SK-MEL-5 (cell line): Measurements from ENCODE around the gene XIRP2. TPM values are rescaled to one million over a fixed set of nuclear protein-coding genes. Genes with fewer than 3 reads are reported as not detected.
"Not testable (repeated sequence)": the region's sequence is repeated elsewhere in the genome, so short reads cannot be mapped to it uniquely, and the experiment has no call there.

ENCODE experiments used
- DNase-seq: peaks from one replicate; pipeline ENCODE4 v3.0.0-alpha.2; 2016; ENCODE audit warnings: low read depth, low spot score
- in situ Hi-C: cut with HindIII; loops from 2 replicates; pipeline ENCODE4 v1.10.0; 2016; ENCODE audit warnings: low sequenced_read_pairs, high pct_unique_total_duplicates, low pct_unique_long_range_greater_than_20kb
- total RNA-seq: library from RNA; depleted of rRNA; stranded (reverse); fragments of >200 nt; shearing (Covaris generic); gene quantifications from 2 replicates; pipeline ENCODE4 v1.2.3, GENCODE V29; 2014

The XIRP2 gene
- total RNA-seq, 1 experiment from 2014 or later, result not detected

- in situ Hi-C loops, result no loop called here
- DNase-seq, result no peak
Observed at GRCh38 chr2:167005096-167005495, 116.8 kb downstream of the XIRP2 start.

DNA sequence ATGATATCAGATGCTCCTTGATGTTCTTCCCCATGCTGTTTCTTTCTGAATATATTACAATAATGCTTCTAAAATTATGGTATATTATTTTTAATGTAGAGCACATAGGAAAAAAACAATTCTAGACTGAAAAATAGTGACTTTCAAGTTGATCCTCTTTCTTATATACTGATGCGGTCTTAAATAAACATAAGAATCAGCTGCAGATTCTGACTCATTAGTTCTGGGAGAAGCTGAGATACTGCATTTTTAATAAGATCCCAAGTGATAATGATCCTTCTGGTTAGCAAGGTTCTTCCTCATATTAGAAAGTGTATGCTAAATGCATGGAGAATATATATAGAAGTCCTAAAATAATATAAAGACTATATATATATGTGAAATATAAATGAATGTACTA, 124.9 kb downstream of the XIRP2 start:
- no peak for DNase-seq
- in situ Hi-C loops, result no loop called here

GRCh38 chr2:167015806-167016205, 127.5 kb downstream of the XIRP2 start:
- in situ Hi-C loops, result no loop called here
- DNase-seq, result no peak

DNA sequence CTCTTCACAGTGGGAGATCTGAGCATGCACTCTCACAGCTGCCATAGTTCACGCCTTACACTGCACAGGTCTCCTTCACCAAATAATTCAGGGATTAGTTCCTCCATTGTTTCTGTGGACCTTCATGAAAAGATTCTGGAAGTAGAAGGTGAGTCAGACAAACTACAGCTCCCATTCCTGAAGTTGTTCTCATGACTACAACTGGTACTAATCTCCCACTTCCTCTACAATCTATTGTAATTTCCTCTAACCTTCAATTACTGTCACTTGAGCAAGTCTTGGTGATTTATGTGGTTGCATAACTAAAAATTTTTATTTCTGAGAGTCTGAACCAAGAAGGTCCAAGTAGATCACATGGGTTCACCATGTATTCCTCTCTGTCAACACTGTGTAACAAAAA, 128.7 kb downstream of the XIRP2 start:
- in situ Hi-C loops, result no loop called here
- DNase-seq, result no peak

DNA sequence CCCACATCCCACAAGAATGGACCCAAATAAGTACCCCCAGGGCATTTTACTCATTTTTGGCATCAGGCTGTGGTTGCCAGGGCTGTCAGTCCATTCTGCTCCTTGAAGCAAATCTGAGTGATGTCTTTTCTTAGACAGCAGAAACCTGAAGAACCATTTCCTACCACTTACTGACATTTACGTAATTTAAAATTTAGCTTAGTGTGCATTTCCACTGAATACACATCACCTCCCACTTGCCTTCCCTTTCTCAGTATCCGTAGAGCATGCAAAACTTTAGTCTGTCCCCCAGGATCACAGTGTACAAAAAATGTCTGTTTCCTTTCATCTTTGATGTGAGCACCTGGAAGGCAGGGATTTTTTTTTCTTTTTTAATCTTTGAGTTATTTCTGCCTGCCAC, 130.3 kb downstream of the XIRP2 start:
- no peak for DNase-seq
- in situ Hi-C loops, result no loop called here

GRCh38 chr2:167028503-167028902, 140.2 kb downstream of the XIRP2 start:
- DNase-seq, result no peak
- in situ Hi-C loops, result no loop called here

GRCh38 chr2:167034976-167035375, 146.7 kb downstream of the XIRP2 start:
- DNase-seq, in situ Hi-C loops: not testable (repeated sequence)

- DNase-seq, result peak; percentile 44
- in situ Hi-C loops, result no loop called here
Observed at GRCh38 chr2:167048829-167049228, 160.5 kb downstream of the XIRP2 start.

- in situ Hi-C loops, result no loop called here
- DNase-seq, result no peak
Observed at GRCh38 chr2:167049659-167050058, 161.4 kb downstream of the XIRP2 start.

DNA sequence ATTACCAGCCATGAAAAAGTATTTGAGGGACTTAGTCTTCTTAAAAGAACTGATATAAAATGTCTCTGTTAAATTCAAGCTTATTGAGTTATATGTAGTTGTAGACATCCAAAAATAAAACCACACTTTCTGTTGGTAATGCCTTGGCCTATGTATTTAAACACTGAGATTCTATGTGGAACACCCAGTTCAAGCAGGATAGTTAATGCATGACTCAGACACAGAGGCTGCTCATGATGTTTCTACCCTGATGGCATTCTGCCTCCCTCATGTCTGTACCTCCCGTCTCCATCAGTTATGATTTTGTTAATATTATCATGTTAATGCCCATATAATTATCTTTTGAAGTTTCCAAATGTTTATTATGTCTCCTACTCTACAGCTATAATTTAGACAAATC, 164.5 kb downstream of the XIRP2 start:
- in situ Hi-C loops, result no loop called here
- no peak for DNase-seq

- in situ Hi-C loops, result no loop called here
- no peak for DNase-seq
Observed at GRCh38 chr2:167054881-167055280, 166.6 kb downstream of the XIRP2 start.

- DNase-seq, result no peak
- in situ Hi-C loops, result no loop called here
Observed at GRCh38 chr2:167057446-167057845, 169.2 kb downstream of the XIRP2 start.

DNA sequence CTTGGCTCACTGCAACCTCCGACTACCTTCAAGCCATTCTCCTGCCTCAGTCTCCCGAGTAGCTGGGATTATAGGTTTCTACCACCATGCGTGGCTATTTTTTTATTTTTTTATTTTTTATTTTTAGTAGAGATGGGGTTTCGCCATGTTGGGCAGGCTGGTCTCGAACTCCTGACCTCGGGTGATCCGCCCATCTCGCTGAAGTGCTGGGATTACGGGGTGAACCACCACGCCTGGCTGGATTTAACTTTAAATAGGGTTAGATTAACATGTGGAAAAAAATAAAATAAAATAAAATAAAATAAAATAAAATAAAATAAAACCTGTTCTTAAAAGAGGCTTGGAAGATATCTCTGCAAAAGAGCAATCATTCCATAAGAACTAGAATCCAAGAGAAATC, 170.9 kb downstream of the XIRP2 start:
- in situ Hi-C loops, result no loop called here

GRCh38 chr2:167069855-167070254, 181.6 kb downstream of the XIRP2 start:
- DNase-seq, result no peak
- in situ Hi-C loops, result no loop called here

More for the DNA sequence above, 170.9 kb downstream of the XIRP2 start:
- no peak for DNase-seq

- DNase-seq, in situ Hi-C loops: not testable (repeated sequence)
Observed at GRCh38 chr2:167075708-167076107, 187.4 kb downstream of the XIRP2 start.

DNA sequence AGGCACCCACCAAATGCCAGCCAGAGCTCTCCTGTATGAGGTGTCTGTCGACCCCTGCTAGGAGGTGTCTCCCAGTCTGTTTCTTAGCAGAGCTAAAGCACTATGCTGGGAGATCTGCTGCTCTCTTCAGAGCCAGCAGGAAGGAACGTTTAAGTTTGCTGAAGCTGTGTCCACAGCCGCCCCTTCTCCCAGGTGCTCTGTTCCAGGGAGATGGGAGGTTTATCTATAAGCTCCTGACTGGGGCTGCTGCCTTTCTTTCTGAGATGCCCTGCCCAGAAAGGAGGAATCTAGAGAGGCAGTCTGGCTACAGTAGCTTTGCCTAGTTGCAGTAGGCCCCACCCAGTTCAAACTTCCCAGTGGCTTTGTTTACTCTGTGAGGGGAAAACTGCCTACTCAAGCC, 210.7 kb downstream of the XIRP2 start:
- in situ Hi-C loops, DNase-seq: not testable (repeated sequence)

DNA sequence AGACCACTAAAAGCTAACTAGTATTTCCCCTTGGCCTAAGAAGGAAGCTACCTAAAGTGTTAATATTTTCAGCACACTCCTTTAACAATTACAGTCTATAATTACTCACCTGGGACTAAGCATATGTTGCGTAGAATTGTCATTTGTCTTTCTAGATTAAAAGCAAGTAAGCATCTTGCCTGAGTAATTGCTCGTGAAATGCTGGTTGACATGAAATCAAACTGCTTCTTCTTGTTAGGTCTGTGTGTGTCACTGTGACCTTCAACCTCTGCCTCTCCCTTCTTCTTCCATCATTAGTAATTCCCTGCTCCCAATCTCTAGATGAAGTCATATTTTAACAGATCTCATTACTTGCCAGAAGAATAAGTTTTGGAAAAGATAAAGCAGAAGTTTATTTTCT, 212.2 kb downstream of the XIRP2 start:
- no peak for DNase-seq
- in situ Hi-C loops, result no loop called here

DNA sequence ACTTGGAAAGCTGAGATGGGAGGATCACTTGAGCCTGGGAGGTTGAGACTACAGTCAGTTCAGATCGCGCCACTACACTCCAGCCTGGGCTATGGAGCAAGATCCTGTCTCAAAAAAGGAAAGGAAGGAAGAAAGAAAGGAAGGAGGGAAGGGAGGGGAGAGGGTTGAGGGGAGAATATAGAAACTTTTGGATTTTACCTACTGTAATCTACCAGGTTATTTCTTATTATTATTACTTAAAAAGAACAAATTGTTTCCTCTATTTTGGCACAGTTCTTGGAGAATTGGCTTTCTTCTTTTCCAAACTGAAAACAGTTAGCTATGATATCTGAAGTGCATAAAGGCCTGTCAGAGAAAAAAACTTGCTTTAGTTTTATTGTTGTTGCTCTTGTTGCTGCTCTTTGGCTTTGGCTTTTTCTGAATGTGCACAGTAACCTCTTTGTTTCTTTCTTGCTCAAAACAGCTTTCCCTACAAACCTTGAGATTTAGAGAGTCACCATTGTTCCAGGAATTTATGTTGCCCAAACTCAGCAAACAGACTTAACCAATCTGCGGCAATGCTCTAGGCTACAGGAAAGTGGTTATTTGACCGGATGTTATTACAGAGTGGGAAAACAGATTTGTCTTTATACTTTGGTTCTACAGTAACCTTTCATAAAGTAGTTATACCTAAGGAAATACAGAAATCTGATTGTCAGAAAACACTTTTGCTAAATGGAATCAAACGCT, 214.9 kb downstream of the XIRP2 start:
- in situ Hi-C loops, result no loop called here
- peak; percentile 98 for DNase-seq

DNA sequence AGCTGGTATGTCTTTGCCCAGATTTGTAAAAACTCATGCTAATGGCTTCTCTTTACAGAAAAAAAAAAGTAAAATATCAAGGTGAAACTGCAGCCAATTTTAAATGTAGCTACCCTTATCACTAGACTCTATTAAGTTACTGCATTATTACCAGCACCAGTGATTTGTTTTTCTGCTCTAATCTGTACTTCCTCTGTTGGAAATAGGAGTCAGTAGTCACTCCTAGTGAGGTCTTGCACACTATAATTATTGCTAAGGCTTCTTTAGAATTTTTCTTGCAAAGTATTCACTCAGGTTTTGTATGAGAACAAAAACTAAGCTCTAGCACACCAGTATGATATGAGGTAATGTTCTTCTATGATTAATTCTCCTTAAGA, 215.5 kb downstream of the XIRP2 start:
- no peak for DNase-seq
- in situ Hi-C loops, result no loop called here

GRCh38 chr2:167104691-167105090, 216.4 kb downstream of the XIRP2 start:
- in situ Hi-C loops, result no loop called here
- no peak for DNase-seq
